Fibroblast of pulmonary artery (primary cell): Measurements from ENCODE around the gene RHOT2.

Experiments
- DNase-seq: peaks from one replicate; pipeline ENCODE4 v3.0.0-alpha.2; 2010; ENCODE audit warnings: low read depth
- H3K4me3 ChIP-seq: replicated peaks from 2 replicates; pipeline ENCODE4 v1.5.1; 2011; ENCODE audit warnings: low read depth, mild to moderate bottlenecking, control low read depth, low read length, moderate library complexity
- CTCF ChIP-seq: IDR thresholded peaks from 2 replicates; pipeline ENCODE4 v1.5.1; 2011; ENCODE audit warnings: mild to moderate bottlenecking, control low read depth, low read length, inconsistent platforms; ENCODE audit errors: missing control alignments

Gene RHOT2

DNA sequence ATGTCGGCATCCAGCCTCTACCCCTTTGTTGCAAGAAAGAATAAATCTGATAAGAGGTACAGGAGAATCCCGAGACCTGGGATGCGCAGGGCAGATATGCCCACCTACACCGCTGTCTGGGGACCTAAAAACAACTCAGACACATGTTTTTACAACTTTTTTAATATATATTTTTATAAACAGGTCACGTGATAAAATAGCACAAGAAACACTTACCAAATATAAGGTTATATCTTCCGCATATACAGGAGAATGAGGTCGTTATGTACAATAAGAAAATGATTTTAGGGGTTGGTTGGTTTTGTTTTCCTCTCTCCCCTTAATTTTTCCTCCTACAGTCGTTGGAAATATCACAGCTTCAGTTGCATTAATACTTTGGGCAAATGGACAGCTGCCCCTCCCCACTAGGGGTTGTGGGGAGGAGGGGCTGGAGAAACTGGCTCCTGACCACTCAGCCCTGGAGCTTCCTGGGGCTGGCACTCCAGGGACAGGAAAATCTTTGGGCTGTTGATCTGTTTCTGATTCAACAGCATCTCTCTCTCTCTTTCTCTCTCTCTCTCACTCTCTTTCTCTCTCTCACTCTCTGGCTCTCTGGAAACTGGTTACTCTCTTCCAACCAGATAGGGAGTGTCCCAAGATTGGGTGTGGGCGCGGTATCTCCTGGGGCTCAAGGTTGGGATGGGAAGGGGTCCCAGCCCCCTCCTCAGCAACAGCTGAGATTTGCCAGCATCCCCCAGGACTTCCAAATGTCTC is 24.6 kb downstream of the RHOT2 start:
- no peak for DNase-seq
- no peak for TF ChIP-seq CTCF
- H3K4me3 ChIP-seq: no peak overlapping the region

GRCh38 chr16:693364-693763 is 25.4 kb downstream of the RHOT2 start:
- no peak for TF ChIP-seq CTCF
- no peak for DNase-seq
- H3K4me3 ChIP-seq: no peak overlapping the region

GRCh38 chr16:693766-694165 is 25.8 kb downstream of the RHOT2 start:
- no peak for DNase-seq
- no peak for TF ChIP-seq CTCF
- H3K4me3 ChIP-seq: no peak overlapping the region

- no peak overlapping the region for H3K4me3 ChIP-seq
- TF ChIP-seq CTCF: no peak
- DNase-seq: no peak
Observed at GRCh38 chr16:694187-694862, 26.4 kb downstream of the RHOT2 start.

GRCh38 chr16:694863-695354 is 27.0 kb downstream of the RHOT2 start:
- TF ChIP-seq CTCF: no peak
- H3K4me3 ChIP-seq: no peak overlapping the region
- no peak for DNase-seq

GRCh38 chr16:695355-696089 is 27.6 kb downstream of the RHOT2 start:
- DNase-seq: no peak
- no peak for TF ChIP-seq CTCF
- H3K4me3 ChIP-seq: no peak overlapping the region
